ENCODE results near the gene S100A6.

The S100A6 gene

GRCh38 chr1:153546796-153547559 is 11.2 kb upstream of the S100A6 start:
- DNase-seq (ENCODE audit: low read depth in 2 of 3, low spot score in 1 of 3): no peak

- no peak for DNase-seq (ENCODE audit: low read depth in 2 of 3, low spot score in 1 of 3)
These were observed 10.6 kb upstream of the S100A6 start for GRCh38 chr1:153546371-153546770.

DNA sequence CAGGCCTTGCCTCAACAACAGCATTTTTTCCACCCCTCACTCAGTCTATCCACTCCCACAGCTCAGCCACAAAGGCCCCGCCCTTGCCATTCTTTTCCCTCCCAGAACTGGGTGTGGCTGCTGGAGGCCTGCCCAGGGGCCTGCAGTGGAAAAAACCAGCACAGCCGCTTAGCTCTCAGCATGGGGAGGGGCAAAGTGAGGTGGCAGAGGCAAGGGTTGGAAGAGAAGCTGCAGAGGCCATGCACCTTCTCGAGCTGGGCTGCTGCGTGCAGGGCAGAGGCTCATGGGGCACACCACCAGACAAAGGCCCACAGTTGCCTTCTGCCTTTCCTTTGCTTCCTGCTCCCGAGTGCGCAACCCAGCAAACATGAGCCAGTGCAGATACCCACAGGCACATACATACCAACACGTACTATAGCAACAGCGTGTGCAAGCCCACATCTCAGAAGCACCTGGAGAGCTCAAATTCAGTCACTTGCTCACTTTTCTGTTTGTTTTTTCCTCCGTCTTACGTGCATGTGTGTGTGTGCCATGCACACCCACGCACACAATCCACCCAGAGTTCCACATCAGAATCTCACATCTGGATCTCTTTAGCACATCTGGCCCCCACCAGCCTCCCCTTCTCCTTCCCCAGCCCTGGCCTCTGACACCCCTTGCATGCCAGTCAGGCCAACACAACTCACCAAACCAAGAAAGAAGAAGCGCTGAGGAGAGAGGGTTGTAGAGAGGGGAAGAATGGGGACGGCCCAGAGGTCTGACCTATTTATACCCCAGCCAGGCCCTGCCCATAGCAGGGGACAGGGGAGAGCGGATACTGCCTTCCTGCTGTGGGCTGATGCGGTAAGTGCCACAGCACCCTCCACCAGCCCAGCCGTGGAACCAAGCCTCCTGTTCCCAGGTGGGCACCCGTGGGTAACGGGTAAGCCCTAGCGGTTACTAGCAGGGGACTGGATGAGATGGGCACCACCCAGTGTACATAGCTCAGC is 9.6 kb upstream of the S100A6 start, which contains the start of gene S100A4:
S100A4 (minus strand) TSS at position 740 of the 989 bp plus-strand sequence. CDS start 1,012 bp downstream, outside the sequence.
- DNase-seq (ENCODE audit: low read depth in 2 of 3, low spot score in 1 of 3): peak; percentile 91 to 94 (median 91)

DNA sequence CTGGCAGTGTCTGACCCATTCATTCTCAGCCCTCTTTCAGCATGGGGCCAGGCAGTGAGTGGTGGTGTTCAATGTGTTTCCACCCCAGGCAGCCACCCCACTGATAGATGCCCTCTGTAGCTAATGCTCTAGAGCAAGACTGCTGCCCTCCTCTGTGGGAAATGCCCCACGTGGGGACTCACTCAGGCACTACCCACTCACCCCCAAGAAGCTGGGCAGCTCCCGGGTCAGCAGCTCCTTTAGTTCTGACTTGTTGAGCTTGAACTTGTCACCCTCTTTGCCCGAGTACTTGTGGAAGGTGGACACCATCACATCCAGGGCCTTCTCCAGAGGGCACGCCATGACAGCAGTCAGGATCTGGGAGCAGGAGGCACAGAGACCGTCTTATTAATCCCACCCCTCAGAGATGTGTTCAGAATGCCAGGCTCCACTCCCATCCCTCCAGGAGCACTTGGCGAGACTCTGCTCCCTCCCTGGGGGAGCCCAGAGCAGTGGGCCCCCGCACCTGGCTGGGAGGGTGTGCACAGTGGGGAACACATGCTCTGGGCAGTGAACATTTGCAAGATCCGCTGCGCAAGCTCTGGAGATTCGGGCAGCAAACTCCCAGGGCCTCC is 8.8 kb upstream of the S100A6 start:
- DNase-seq (ENCODE audit: low read depth in 2 of 3, low spot score in 1 of 3): no peak

GRCh38 chr1:153543736-153544135 is 7.9 kb upstream of the S100A6 start:
- no peak for DNase-seq (ENCODE audit: low read depth in 2 of 3, low spot score in 1 of 3)

- DNase-seq (ENCODE audit: low read depth in 2 of 3, low spot score in 1 of 3): no peak
These were observed 7.3 kb upstream of the S100A6 start for GRCh38 chr1:153542956-153543711.

DNA sequence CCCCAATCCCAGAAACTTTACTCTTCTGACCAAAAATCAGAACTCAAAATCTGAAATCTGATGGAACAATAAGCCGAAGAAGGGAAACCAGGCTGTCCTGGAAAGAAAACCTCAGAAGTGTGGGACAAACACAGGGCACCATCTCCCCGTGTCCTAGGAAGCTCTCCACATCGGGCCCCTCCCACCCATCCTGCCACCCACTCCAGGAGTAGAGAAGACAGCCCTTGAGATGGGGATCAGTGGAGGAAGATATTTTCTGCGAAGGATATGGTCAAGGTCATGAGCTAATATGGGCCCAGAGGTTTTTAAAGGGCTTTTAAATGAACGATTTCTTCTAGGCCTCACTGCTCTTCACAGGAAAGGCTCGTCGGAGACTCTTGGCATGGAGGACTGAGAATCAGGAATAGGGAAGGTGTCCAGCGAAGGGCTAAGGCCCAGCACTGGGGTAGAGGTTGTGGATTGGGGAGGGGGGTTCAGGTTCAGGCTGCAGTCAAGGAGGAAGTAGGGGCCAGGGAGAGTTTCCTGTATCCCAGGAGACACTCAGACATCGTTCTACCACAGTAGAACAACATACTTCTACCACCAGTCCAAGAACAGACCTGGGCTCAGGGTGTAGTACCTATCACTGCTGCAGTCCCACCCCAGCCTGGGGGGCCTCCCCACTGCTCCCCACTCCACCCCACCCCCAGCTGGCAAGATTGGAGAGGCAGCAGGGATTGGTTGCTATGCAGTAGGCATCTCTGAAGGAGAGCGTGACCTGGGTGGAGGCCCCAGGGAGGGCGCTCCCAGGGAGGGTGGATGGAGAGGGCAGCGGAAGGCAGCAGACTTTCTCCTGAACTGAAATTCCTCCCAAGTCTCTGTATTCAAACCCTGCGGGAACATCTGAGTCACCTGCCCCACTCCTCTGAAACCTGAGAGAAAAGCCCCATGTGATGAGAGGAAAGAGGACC is 6.1 kb upstream of the S100A6 start:
- no peak for DNase-seq (ENCODE audit: low read depth in 2 of 3, low spot score in 1 of 3)

GRCh38 chr1:153540394-153541361 is 4.9 kb upstream of the S100A6 start, which contains the start of gene S100A5:
Gene S100A5 (minus strand): TSS chr1:153540934. CDS start chr1:153540191, 743 bp downstream.
- peak in 1 of 3 donors; percentile 55 for DNase-seq (ENCODE audit: low read depth in 2 of 3, low spot score in 1 of 3)

- no peak for DNase-seq (ENCODE audit: low read depth in 2 of 3, low spot score in 1 of 3)
These were observed 3.8 kb upstream of the S100A6 start for GRCh38 chr1:153539395-153540093.

GRCh38 chr1:153538315-153538821 is 2.6 kb upstream of the S100A6 start:
- DNase-seq (ENCODE audit: low read depth in 2 of 3, low spot score in 1 of 3): no peak

DNA sequence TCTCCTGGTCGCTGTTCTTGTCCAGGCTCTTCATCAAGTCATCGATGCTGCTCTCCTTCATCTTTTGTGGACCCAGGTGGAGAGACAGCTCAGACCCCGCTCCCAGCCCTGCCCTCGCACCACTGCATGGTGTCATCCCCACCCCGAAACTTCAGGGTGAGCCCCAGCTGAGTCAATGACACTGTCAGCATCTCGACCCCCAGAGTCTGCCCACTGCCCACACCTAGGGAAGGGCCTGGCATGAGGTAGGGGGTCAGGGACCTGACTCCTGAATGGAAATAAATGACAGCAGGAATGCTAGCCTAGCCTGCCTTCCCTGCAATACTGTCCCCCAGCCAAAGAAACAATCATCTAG is 1.6 kb upstream of the S100A6 start:
- DNase-seq (ENCODE audit: low read depth in 2 of 3, low spot score in 1 of 3): no peak

- DNase-seq (ENCODE audit: low read depth in 2 of 3, low spot score in 1 of 3): no peak
These were observed 1.0 kb upstream of the S100A6 start for GRCh38 chr1:153536671-153537375.

- peak; percentile 47 to 67 (median 61) for DNase-seq (ENCODE audit: low read depth in 2 of 3, low spot score in 1 of 3)
These were observed 350 bp upstream of the S100A6 start for GRCh38 chr1:153536012-153536670.

DNA sequence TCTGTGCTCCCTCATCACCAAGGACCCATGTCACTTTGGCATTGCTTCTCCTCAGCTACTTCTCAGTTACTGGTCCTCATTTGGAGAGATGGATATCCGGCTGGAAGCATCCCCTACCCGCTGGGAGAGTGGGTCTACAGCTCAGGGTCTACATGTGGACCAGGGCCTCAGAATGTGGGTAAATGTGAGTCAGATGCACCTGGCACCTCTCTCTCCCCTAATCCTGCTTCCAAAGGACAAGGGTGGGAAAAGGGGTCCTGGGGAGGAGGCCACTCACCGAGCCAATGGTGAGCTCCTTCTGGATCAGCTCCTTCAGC is 908 bp downstream of the S100A6 start:
- DNase-seq (ENCODE audit: low read depth in 2 of 3, low spot score in 1 of 3): no peak

DNA sequence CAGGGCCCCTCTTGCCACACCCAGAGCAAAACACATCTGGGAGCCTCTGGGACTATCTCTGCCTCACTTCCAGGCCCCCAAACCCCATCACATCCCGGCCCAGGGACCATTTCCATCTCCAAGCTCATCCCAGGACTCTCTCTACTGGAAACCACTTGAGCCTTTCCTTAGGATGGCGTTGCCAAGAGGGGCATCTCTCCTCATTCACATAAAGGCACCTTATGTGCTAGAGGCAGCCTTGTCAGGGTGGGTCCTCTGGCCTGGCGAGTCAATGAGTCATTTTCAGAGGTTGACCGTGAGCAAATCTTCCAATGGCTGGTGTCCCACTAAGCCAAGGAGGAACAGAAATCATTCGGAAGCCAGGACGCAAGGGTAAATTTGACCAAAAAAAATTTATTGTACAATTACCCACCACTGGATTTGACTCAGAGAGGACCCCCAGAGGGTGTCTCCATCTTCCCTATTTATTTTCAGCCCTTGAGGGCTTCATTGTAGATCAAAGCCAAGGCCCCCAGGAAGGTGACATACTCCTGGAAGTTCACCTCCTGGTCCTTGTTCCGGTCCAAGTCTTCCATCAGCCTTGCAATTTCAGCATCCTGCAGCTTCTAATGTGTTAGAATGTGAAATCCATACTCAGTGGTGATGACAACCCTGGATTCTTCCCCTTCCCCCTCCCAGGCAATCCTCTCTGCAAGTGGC is 1.4 kb downstream of the S100A6 start:
- DNase-seq (ENCODE audit: low read depth in 2 of 3, low spot score in 1 of 3): no peak

DNA sequence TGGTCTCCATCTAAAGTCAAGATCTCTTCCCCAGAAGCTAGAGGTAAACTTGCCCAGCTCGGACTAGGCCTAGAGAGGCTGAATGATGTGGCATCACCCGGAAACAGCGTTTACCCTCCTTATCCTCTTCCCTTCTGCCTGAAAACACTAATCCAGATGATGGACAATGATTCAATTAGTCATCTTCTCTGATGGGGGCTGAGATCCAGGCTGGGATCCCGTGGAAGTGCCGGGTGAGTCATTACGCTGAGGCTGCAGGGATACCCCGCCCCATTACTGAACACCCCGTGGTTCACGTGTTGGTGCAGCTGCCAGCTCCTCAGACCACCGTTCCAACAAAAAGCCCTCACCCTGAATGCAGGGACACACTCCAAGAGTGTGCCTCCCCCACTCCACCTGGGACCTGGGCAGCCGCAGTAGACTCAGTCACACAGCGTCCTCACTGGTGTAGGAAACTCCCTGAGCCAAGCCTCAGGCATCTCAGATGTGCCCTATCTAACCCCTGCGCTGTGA is 2.0 kb downstream of the S100A6 start:
- no peak for DNase-seq (ENCODE audit: low read depth in 2 of 3, low spot score in 1 of 3)

Data from stimulated activated CD4-positive, alpha-beta T cell treated with anti-CD3 and anti-CD28 coated beads, Interleukin-12 subunit alpha, Interleukin-12 subunit beta, amount 100 ng/mL, for 48 hours (primary cell).